Astrocyte (in vitro differentiated cells and primary cell): ENCODE results near the gene CES2. TPM values are rescaled to one million over a fixed set of nuclear protein-coding genes. Genes with fewer than 3 reads are reported as not detected.
A peak's percentile ranks its signal among the peaks of the same experiment; 100 is the strongest.

ENCODE experiments used
- DNase-seq: peaks from one replicate; pipeline ENCODE4 v3.0.0-alpha.2; 2010; ENCODE audit warnings: low read depth
- FAIRE-seq: peaks from 2 replicates; lab custom pipeline; 2011; peaks lifted over from hg19 to GRCh38; lab: Jason Lieb, UNC
- H2AFZ ChIP-seq: 2 replicates; pipeline ENCODE4 v1.6.0; 2012; ENCODE audit warnings: low read depth, low read length, inconsistent platforms
- H3K27ac ChIP-seq: 2 replicates; pipeline ENCODE4 v1.5.1; 2011; ENCODE audit warnings: low read depth, low read length, inconsistent platforms
- H3K27me3 ChIP-seq: 2 replicates; pipeline ENCODE4 v1.6.0; 2011; ENCODE audit warnings: low read length, inconsistent platforms; ENCODE audit not compliant: insufficient read depth
- H3K36me3 ChIP-seq: 2 replicates; pipeline ENCODE4 v1.5.1; 2011; ENCODE audit warnings: low read length, inconsistent platforms; ENCODE audit not compliant: insufficient read depth
- H3K4me1 ChIP-seq: 2 replicates; pipeline ENCODE4 v1.5.1; 2011; ENCODE audit warnings: low read length, inconsistent platforms; ENCODE audit not compliant: insufficient read depth
- H3K4me2 ChIP-seq: 2 replicates; pipeline ENCODE4 v1.6.0; 2012; ENCODE audit warnings: low read length, inconsistent platforms
- H3K4me3 ChIP-seq: 2 replicates; pipeline ENCODE4 v1.5.1; 2011; ENCODE audit warnings: low read depth, mild to moderate bottlenecking, low read length, inconsistent platforms; ENCODE audit not compliant: insufficient read depth
- H3K79me2 ChIP-seq: 2 replicates; pipeline ENCODE4 v1.6.0; 2012; ENCODE audit warnings: mild to moderate bottlenecking, low read length, inconsistent platforms; ENCODE audit not compliant: insufficient read depth
- H3K9ac ChIP-seq: 2 replicates; pipeline ENCODE4 v1.6.0; 2012; ENCODE audit warnings: mild to moderate bottlenecking, low read length, inconsistent platforms
- H3K9me3 ChIP-seq: 2 replicates; pipeline ENCODE4 v1.5.1; 2012; ENCODE audit warnings: low read depth, mild to moderate bottlenecking, low read length, inconsistent platforms; ENCODE audit not compliant: insufficient read depth
- H4K20me1 ChIP-seq: 2 replicates; pipeline ENCODE4 v1.6.0; 2012; ENCODE audit warnings: low read length, inconsistent platforms; ENCODE audit not compliant: insufficient read depth
- H3K27ac Mint-ChIP-seq: one replicate; pipeline ENCODE4 v1.8.0; 2021; ENCODE audit warnings: mild to moderate bottlenecking, mixed read lengths; ENCODE audit not compliant: unreplicated experiment
- H3K27me3 Mint-ChIP-seq: one replicate; pipeline ENCODE4 v1.8.0; 2021; ENCODE audit warnings: low read depth, mixed read lengths; ENCODE audit not compliant: unreplicated experiment
- H3K36me3 Mint-ChIP-seq: one replicate; pipeline ENCODE4 v1.8.0; 2021; ENCODE audit warnings: low read depth, mixed read lengths; ENCODE audit not compliant: unreplicated experiment
- H3K4me1 Mint-ChIP-seq: one replicate; pipeline ENCODE4 v1.8.0; 2021; ENCODE audit warnings: low read depth, mixed read lengths; ENCODE audit not compliant: unreplicated experiment
- H3K4me3 Mint-ChIP-seq: one replicate; pipeline ENCODE4 v1.8.0; 2021; ENCODE audit warnings: mild to moderate bottlenecking, moderate library complexity, mixed read lengths; ENCODE audit not compliant: unreplicated experiment
- H3K9me3 Mint-ChIP-seq: one replicate; pipeline ENCODE4 v1.8.0; 2021; ENCODE audit warnings: mild to moderate bottlenecking, mixed read lengths; ENCODE audit not compliant: unreplicated experiment
- CTCF ChIP-seq: IDR thresholded peaks from 2 replicates; pipeline ENCODE4 v1.5.1; 2011; ENCODE audit warnings: low read depth, mild to moderate bottlenecking, inconsistent platforms, low read length, moderate library complexity; ENCODE audit not compliant: insufficient read depth
- EZH2 ChIP-seq: IDR thresholded peaks from 2 replicates; pipeline ENCODE4 v1.6.1; 2012; ENCODE audit warnings: mild to moderate bottlenecking, low read length, inconsistent platforms; ENCODE audit not compliant: insufficient read depth
- total RNA-seq: library from RNA; stranded (reverse); gene quantifications from 2 replicates; pipeline ENCODE4 v1.2.1, GENCODE V29; 2021

CES2 gene
- total RNA-seq, 1 donor from 2014 or later = 28.8 TPM

- Histone ChIP-seq H3K36me3 (peaks cover 11% of the 10 kb centered on the region), H3K27ac (no peak overlapping the region), H3K27me3 (peaks cover 20% of the 10 kb centered on the region), H3K4me2 (no peak overlapping the region), H3K79me2 (no peaks in the 10 kb centered on the region), H4K20me1 (peaks cover 6% of the 10 kb centered on the region), H3K9me3 (no peaks in the 10 kb centered on the region), H3K9ac (no peak overlapping the region), H2AFZ (no peak overlapping the region), H3K4me3 (no peak overlapping the region), H3K4me1 (peaks cover 9% of the 10 kb centered on the region)
- TF ChIP-seq EZH2 = no peak
- TF ChIP-seq CTCF = no peak
- H3K9me3 Mint-ChIP-seq = no peaks in the 10 kb centered on the region
- H3K4me3 Mint-ChIP-seq = no peak overlapping the region
- H3K36me3 Mint-ChIP-seq = peaks cover 21% of the 10 kb centered on the region
- H3K27ac Mint-ChIP-seq = no peak overlapping the region
- FAIRE-seq (no peak), DNase-seq (no peak)
- peaks cover 22% of the 10 kb centered on the region for H3K27me3 Mint-ChIP-seq
- no peaks in the 10 kb centered on the region for H3K4me1 Mint-ChIP-seq
These were observed 10.6 kb downstream of the CES2 start for GRCh38 chr16:66945939-66946338.

- peaks cover 9% of the 10 kb centered on the region for H3K4me1 ChIP-seq
- no peak overlapping the region for H2AFZ ChIP-seq
- Mint-ChIP-seq H3K4me1 (no peaks in the 10 kb centered on the region), H3K4me3 (no peak overlapping the region), H3K36me3 (peaks cover 19% of the 10 kb centered on the region), H3K9me3 (peaks cover 4% of the 10 kb centered on the region), H3K27ac (peak overlapping the region; percentile 73), H3K27me3 (peaks cover 22% of the 10 kb centered on the region)
- no peaks in the 10 kb centered on the region for H4K20me1 ChIP-seq
- H3K4me2 ChIP-seq = no peak overlapping the region
- H3K4me3 ChIP-seq = no peak overlapping the region
- DNase-seq (no peak), FAIRE-seq (no peak)
- H3K27me3 ChIP-seq = peaks cover 20% of the 10 kb centered on the region
- H3K9me3 ChIP-seq = no peaks in the 10 kb centered on the region
- H3K27ac ChIP-seq = no peak overlapping the region
- no peak overlapping the region for H3K9ac ChIP-seq
- TF ChIP-seq CTCF (no peak), EZH2 (no peak)
- peaks cover 11% of the 10 kb centered on the region for H3K36me3 ChIP-seq
- no peaks in the 10 kb centered on the region for H3K79me2 ChIP-seq
These were observed 11.2 kb downstream of the CES2 start for GRCh38 chr16:66946541-66946940.

- peaks cover 16% of the 10 kb centered on the region for H3K36me3 Mint-ChIP-seq
- H3K27ac Mint-ChIP-seq = no peak overlapping the region
- Histone ChIP-seq H3K27ac (no peak overlapping the region), H3K27me3 (peaks cover 20% of the 10 kb centered on the region), H2AFZ (no peak overlapping the region), H3K4me2 (no peak overlapping the region), H3K4me3 (no peak overlapping the region), H3K9me3 (no peaks in the 10 kb centered on the region), H3K4me1 (peaks cover 9% of the 10 kb centered on the region), H4K20me1 (no peaks in the 10 kb centered on the region), H3K9ac (no peak overlapping the region), H3K79me2 (no peaks in the 10 kb centered on the region), H3K36me3 (peaks cover 8% of the 10 kb centered on the region)
- DNase-seq (no peak), FAIRE-seq (no peak)
- H3K27me3 Mint-ChIP-seq = peaks cover 22% of the 10 kb centered on the region
- no peak overlapping the region for H3K4me3 Mint-ChIP-seq
- no peaks in the 10 kb centered on the region for H3K4me1 Mint-ChIP-seq
- H3K9me3 Mint-ChIP-seq = peaks cover 7% of the 10 kb centered on the region
- TF ChIP-seq CTCF (no peak), EZH2 (no peak)
These were observed 11.6 kb downstream of the CES2 start for GRCh38 chr16:66946974-66947301.
